K562 (cell line): ENCODE data around the gene WDR90. TPM values are rescaled to one million over a fixed set of nuclear protein-coding genes. Genes with fewer than 3 reads are reported as not detected.

ENCODE experiments used
- BRD9 ChIP-seq: fragments of 450-650 bp; IDR thresholded peaks from 2 replicates; pipeline ENCODE4 v1.6.1; 2018; ENCODE audit warnings: low read depth; ENCODE audit not compliant: partially characterized antibody
- CBX2 ChIP-seq: fragments of 200-600 bp; sonication (generic); IDR thresholded peaks from one replicate; pipeline ENCODE4 v1.6.1; 2012; ENCODE audit warnings: mild to moderate bottlenecking, low read length, inconsistent platforms; ENCODE audit not compliant: insufficient read depth, poor library complexity, severe bottlenecking
- CEBPZ ChIP-seq: fragments of 150-350 bp; IDR thresholded peaks from 2 replicates; pipeline ENCODE4 v1.6.1; 2014; ENCODE audit warnings: low read depth, mild to moderate bottlenecking, low read length, borderline replicate concordance
- DIDO1 ChIP-seq: fragments of 450-650 bp; IDR thresholded peaks from 2 replicates; pipeline ENCODE4 v1.6.1; 2016; ENCODE audit warnings: low read depth, missing biosample characterization, missing genetic modification characterization
- DPF2 ChIP-seq: fragments of 450-650 bp; IDR thresholded peaks from 2 replicates; pipeline ENCODE4 v1.6.1; 2016
- GATAD2A ChIP-seq: fragments of 450-650 bp; IDR thresholded peaks from 2 replicates; pipeline ENCODE4 v1.6.1; 2017
- HDAC1 ChIP-seq, 2 experiments: fragments of 450-650 bp; IDR thresholded peaks; 2 replicates each; pipeline ENCODE4 v1.6.1; 2016 to 2017; ENCODE audit warnings: inconsistent platforms in 1 of 2, mild to moderate bottlenecking in 1 of 2, moderate library complexity in 1 of 2
- HNRNPK ChIP-seq: fragments of 200-400 bp; formaldehyde crosslinking; IDR thresholded peaks from one replicate; pipeline ENCODE4 v1.6.1; 2018; ENCODE audit warnings: mild to moderate bottlenecking, low read depth, low read length; ENCODE audit not compliant: poor library complexity, severe bottlenecking
- IRF1 ChIP-seq: sonication (generic); formaldehyde crosslinking; IDR thresholded peaks from 2 replicates; pipeline ENCODE4 v1.8.0; 2022; ENCODE audit warnings: missing genetic modification reagents, mild to moderate bottlenecking, borderline replicate concordance
- KAT8 ChIP-seq: fragments of 450-650 bp; IDR thresholded peaks from 2 replicates; pipeline ENCODE4 v1.6.1; 2016; ENCODE audit warnings: low read depth, mild to moderate bottlenecking
- KLF13 ChIP-seq: fragments of 450-650 bp; IDR thresholded peaks from 2 replicates; pipeline ENCODE4 v1.6.1; 2016; ENCODE audit warnings: missing genetic modification characterization, low read depth, mild to moderate bottlenecking, missing compliant biosample characterization, moderate library complexity, borderline replicate concordance
- MCM3 ChIP-seq: fragments of 450-650 bp; IDR thresholded peaks from 2 replicates; pipeline ENCODE4 v1.6.1; 2016
- MECOM ChIP-seq: fragments of 250-450 bp; sonication (Bioruptor Pico); IDR thresholded peaks from 2 replicates; pipeline ENCODE4 v1.8.0; 2022; ENCODE audit warnings: inconsistent platforms
- MED1 ChIP-seq: sonication (generic); formaldehyde crosslinking; IDR thresholded peaks from 2 replicates; pipeline ENCODE4 v1.8.1; 2023; ENCODE audit warnings: missing genetic modification reagents, borderline replicate concordance
- MYC ChIP-seq, 2 experiments: fragments of 250-450 bp in 1 of 2; sonication (Bioruptor Pico) in 1 of 2; IDR thresholded peaks; 2 replicates each; pipeline versions ENCODE4 v1.5.1 to v1.6.1; 2012 to 2021; ENCODE audit warnings: low read depth in 2 of 2, borderline replicate concordance in 1 of 2, improper control_type of control experiment in 1 of 2, low read length in 1 of 2, mild to moderate bottlenecking in 1 of 2, moderate library complexity in 1 of 2
- PCBP1 ChIP-seq: fragments of 200-400 bp; formaldehyde crosslinking; IDR thresholded peaks from 2 replicates; pipeline ENCODE4 v1.6.1; 2018; ENCODE audit warnings: mild to moderate bottlenecking, low read depth, low read length; ENCODE audit not compliant: poor library complexity, severe bottlenecking
- RAD21 ChIP-seq, 2 experiments: fragments of 250-450 bp in 1 of 2; fragments of 450-650 bp in 1 of 2; sonication (Bioruptor Pico) in 1 of 2; formaldehyde crosslinking in 1 of 2; IDR thresholded peaks in 1 of 2; conservative IDR thresholded peaks in 1 of 2; 2 replicates each; pipeline versions ENCODE4 v1.4.0 to v1.8.0; 2020 to 2022; ENCODE audit warnings: mild to moderate bottlenecking in 2 of 2, moderate library complexity in 1 of 2
- SMARCE1 ChIP-seq: fragments of 450-650 bp; IDR thresholded peaks from 2 replicates; pipeline ENCODE4 v1.7.1; 2016; ENCODE audit warnings: mild to moderate bottlenecking
- SNAPC5 ChIP-seq: fragments of 250-450 bp; sonication (Bioruptor Pico); IDR thresholded peaks from 2 replicates; pipeline ENCODE4 v1.8.0; 2021; ENCODE audit warnings: moderate library complexity, mild to moderate bottlenecking, inconsistent platforms
- STAT5B ChIP-seq: fragments of 250-450 bp; sonication (Bioruptor Pico); IDR thresholded peaks from 2 replicates; pipeline ENCODE4 v1.8.0; 2021; ENCODE audit warnings: mild to moderate bottlenecking, inconsistent platforms
- TAL1 ChIP-seq: fragments of 450-650 bp; IDR thresholded peaks from 2 replicates; pipeline ENCODE4 v1.6.1; 2016; ENCODE audit warnings: mild to moderate bottlenecking
- XRCC3 ChIP-seq: fragments of 450-650 bp; IDR thresholded peaks from 2 replicates; pipeline ENCODE4 v1.6.1; 2017; ENCODE audit warnings: mild to moderate bottlenecking, moderate library complexity
- ZBED1 ChIP-seq: IDR thresholded peaks from 2 replicates; pipeline ENCODE4 v1.6.1; 2014
- ZKSCAN3 ChIP-seq: fragments of 250-450 bp; sonication (Bioruptor Pico); IDR thresholded peaks from 2 replicates; pipeline ENCODE4 v1.4.0; 2020
- ZNF184 ChIP-seq: sonication (generic); formaldehyde crosslinking; IDR thresholded peaks from 2 replicates; pipeline ENCODE4 v1.5.0; 2020; ENCODE audit warnings: missing genetic modification reagents
- ZNF589 ChIP-seq: fragments of 200-800 bp; sonication (Bioruptor generic); IDR thresholded peaks from 2 replicates; pipeline ENCODE4 v1.6.1; 2016; ENCODE audit warnings: low read depth, missing genetic modification characterization, missing compliant biosample characterization
- ZNF79 ChIP-seq: fragments of 250-450 bp; sonication (Bioruptor Pico); IDR thresholded peaks from 2 replicates; pipeline ENCODE4 v1.4.0; 2020; ENCODE audit warnings: low read depth, mild to moderate bottlenecking, moderate library complexity
- polyA plus RNA-seq, 8 experiments: library from polyadenylated mRNA; depleted of rRNA in 4 of 8; stranded (reverse) in 5 of 8; unstranded in 3 of 8; fragments of >200 nt; fragmentation: Nextera tagmentation in 2 of 8; fragmentation: Illumina TruSeq in 1 of 8; extraction: Ambion mirVana in 2 of 8; extraction: Trizol in 1 of 8; gene quantifications; 2 replicates each; pipeline versions ENCODE4 v1.2.1 to v1.2.3, GENCODE V29; 2011 to 2014; ENCODE audit warnings: inconsistent platforms in 1 of 8, missing spikeins in 1 of 8
- total RNA-seq, 7 experiments: library from RNA; depleted of rRNA in 6 of 7; stranded (reverse); fragments of >200 nt in 6 of 7; fragmentation: Illumina TruSeq in 2 of 7; extraction: Trizol in 2 of 7; gene quantifications; 2 replicates each; pipeline versions ENCODE4 v1.2.1 to v1.2.3, GENCODE V29; 2011 to 2021; ENCODE audit warnings: low replicate concordance in 1 of 7

The WDR90 gene
- total and polyA plus RNA-seq, 9 of the 15 experiments (the other 6 are each of a cell fraction or from before 2014, with no cell fraction given), result 0.44 to 12.6 (median 3.3) TPM

GRCh38 chr16:684071-684794 lies 35.1 kb downstream of the WDR90 start, which contains the start of gene JMJD8 (continued):
- no peak for TF ChIP-seq HNRNPK
- TF ChIP-seq PCBP1, result no peak
- no peak for TF ChIP-seq DPF2
- TF ChIP-seq KAT8, result no peak
- no peak for TF ChIP-seq ZNF79 (CRISPR knock-in tag)
- TF ChIP-seq CBX2, result no peak
- TF ChIP-seq MECOM (CRISPR knock-in tag), result no peak
- no peak for TF ChIP-seq BRD9
- no peak for TF ChIP-seq ZBED1
- no peak for TF ChIP-seq TAL1
- TF ChIP-seq KLF13 (tag), result no peak
- TF ChIP-seq MYC (IDR thresholded peaks at IDR 0.05; ENCODE audit: low read depth, low read length), result peak; percentile 49
- TF ChIP-seq MYC (CRISPR knock-in tag; IDR thresholded peaks at IDR 0.05; ENCODE audit: borderline replicate concordance, low read depth), result no peak
- no peak; the same call in 1 of the 2 replicates for TF ChIP-seq ZNF589 (CRISPR knock-in tag)
- 0 out of 4 replicates have a peak, but pooled peaks of 1 of the 2 experiments have one; percentile 20 for TF ChIP-seq HDAC1 (IDR thresholded peaks at IDR 0.05)
- 0 out of 2 replicates have a peak, but pooled peaks have one; percentile 24 for TF ChIP-seq GATAD2A
- TF ChIP-seq CEBPZ, result no peak
- TF ChIP-seq DIDO1 (tag), result no peak
- no peak for TF ChIP-seq ZKSCAN3 (CRISPR knock-in tag)
- no peak for TF ChIP-seq SMARCE1
- TF ChIP-seq XRCC3, result no peak
- TF ChIP-seq STAT5B, result no peak
- TF ChIP-seq IRF1 (CRISPR knock-in tag), result no peak
- no peak for TF ChIP-seq MED1 (CRISPR knock-in tag)
- TF ChIP-seq ZNF184 (CRISPR knock-in tag), result no peak
- no peak for TF ChIP-seq MCM3
- no peak for TF ChIP-seq RAD21 (CRISPR knock-in tag; conservative IDR thresholded peaks at IDR 0.05 in 1 of 2, IDR thresholded peaks at IDR 0.05 in 1 of 2)
- no peak for TF ChIP-seq SNAPC5 (CRISPR knock-in tag)
